GM19238 (cell line): ENCODE measurements around the gene COL27A1.

Experiments
- DNase-seq: peaks from one replicate; pipeline ENCODE4 v3.0.0; 2011; ENCODE audit warnings: low spot score; ENCODE audit not compliant: insufficient read length

The COL27A1 gene

GRCh38 chr9:114223564-114224246 lies 68.4 kb downstream of the COL27A1 start:
- no peak for DNase-seq

- no peak for DNase-seq
Observed at GRCh38 chr9:114224247-114224610, 68.9 kb downstream of the COL27A1 start.

GRCh38 chr9:114225561-114226212 lies 70.3 kb downstream of the COL27A1 start:
- no peak for DNase-seq

GRCh38 chr9:114226246-114227055 lies 71.1 kb downstream of the COL27A1 start:
- DNase-seq, result no peak

- no peak for DNase-seq
Observed at GRCh38 chr9:114227288-114228015, 72.1 kb downstream of the COL27A1 start.

GRCh38 chr9:114228016-114228808 lies 72.9 kb downstream of the COL27A1 start:
- DNase-seq, result no peak

GRCh38 chr9:114229295-114229694 lies 74.0 kb downstream of the COL27A1 start:
- DNase-seq, result no peak

- DNase-seq, result no peak
Observed at GRCh38 chr9:114230068-114230467, 74.7 kb downstream of the COL27A1 start.

- DNase-seq, result no peak
Observed at GRCh38 chr9:114231273-114231672, 75.9 kb downstream of the COL27A1 start.

GRCh38 chr9:114231719-114232449 lies 76.5 kb downstream of the COL27A1 start:
- DNase-seq, result no peak

- DNase-seq, result no peak
Observed at GRCh38 chr9:114233491-114234185, 78.3 kb downstream of the COL27A1 start.

- DNase-seq, result no peak
Observed at GRCh38 chr9:114235033-114235661, 79.8 kb downstream of the COL27A1 start.

GRCh38 chr9:114236391-114237138 lies 81.2 kb downstream of the COL27A1 start:
- no peak for DNase-seq

GRCh38 chr9:114237247-114237646 lies 81.9 kb downstream of the COL27A1 start:
- DNase-seq, result no peak

- no peak for DNase-seq
Observed at GRCh38 chr9:114237781-114238180, 82.4 kb downstream of the COL27A1 start.

GRCh38 chr9:114238472-114238871 lies 83.1 kb downstream of the COL27A1 start:
- DNase-seq, result no peak

- DNase-seq, result no peak
Observed at GRCh38 chr9:114238891-114239875, 83.8 kb downstream of the COL27A1 start.
